HTERT RPE-1 (cell line): ENCODE results near the gene UBL3.

Experiments used
- in situ Hi-C: fragments of 300-500 bp; cut with MboI; formaldehyde crosslinking; loops from 4 replicates; pipeline ENCODE4 v1.14.3; 2020; ENCODE audit warnings: low sequenced_read_pairs

Gene UBL3

DNA sequence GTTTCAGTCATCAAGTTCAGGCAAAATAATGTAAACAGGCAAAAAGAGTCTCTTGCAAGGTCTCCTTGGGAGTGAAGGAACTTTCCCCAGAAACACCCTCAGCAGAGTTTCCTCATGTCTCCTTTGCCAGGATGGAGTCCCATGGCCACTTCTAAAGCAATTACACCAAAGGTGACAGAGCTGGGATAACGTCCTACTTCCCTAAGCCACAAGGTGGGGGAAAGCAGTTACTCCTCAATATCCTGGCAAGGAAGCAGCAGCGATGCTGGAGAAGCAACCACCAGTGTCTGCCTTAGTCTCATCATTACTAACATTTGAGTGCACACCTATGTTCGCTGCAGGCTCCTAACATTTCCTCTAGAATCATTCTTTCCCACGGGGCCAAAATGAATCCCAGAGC, 88.6 kb downstream of the UBL3 start:
- in situ Hi-C loops, result no loop called here

DNA sequence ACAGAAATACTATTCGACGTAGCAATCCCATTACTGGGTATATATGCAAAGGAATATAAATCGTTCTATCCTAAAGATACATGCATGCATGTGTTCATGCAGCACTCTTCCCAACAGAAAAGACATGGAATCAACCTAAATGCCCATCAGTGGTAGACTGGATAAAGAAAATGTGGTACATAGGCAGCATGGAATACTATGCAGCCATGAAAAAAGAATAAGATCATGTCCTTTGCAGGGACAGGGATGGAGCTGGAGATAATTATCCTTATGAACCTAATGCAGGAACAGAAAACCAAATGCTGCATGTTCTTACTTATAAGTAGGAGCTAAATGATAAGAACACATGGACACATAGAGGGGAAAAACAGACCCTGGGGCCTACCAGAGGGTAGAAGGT, 89.3 kb downstream of the UBL3 start:
- in situ Hi-C loops, result no loop called here

DNA sequence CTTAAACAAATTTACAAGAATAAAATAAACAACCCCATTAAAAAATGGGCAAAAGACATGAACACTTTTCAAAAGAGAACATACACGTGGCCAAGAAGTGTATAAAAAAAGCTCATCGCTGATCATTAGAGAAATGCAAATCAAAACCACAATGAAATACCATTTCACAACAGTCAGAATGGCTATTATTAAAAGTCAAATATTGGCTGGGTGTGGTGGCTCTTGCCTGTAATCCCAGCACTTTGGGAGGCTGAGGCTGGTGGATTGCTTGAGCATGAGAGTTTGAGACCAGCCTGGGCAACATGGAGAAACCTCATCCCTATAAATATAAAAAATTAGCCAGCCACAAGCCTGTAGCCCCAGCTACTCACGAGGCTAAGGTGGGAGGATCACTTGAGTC, 89.9 kb downstream of the UBL3 start:
- in situ Hi-C loops, result no loop called here

DNA sequence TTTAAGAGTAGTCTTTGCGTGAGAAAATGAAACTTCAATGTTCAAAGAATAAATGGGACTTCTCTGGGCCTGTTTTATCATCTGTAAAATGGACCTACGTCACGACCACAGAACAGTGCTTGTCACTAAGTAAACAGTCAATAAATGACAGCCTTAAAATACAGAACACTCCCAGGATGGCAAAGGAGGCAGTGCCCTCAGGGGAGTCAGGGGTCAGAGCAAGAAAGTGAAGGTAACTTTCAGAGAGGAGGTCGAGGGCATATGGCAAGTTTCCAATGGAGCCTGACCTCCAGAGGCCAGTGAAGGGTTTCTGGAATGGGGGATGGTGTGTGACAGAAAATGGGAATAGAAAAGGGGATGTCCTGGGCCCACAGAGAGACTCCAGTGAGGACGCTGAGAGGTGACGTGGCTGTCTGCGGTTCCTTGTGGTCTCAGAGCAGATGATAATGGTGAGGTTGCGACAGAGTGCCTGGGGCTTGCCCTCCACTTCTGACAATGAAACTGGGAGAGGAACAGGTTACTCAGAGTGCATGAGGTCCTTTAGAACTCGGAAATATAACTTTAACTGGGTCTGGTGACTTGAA, 91.8 kb downstream of the UBL3 start:
- in situ Hi-C loops, result no loop called here

DNA sequence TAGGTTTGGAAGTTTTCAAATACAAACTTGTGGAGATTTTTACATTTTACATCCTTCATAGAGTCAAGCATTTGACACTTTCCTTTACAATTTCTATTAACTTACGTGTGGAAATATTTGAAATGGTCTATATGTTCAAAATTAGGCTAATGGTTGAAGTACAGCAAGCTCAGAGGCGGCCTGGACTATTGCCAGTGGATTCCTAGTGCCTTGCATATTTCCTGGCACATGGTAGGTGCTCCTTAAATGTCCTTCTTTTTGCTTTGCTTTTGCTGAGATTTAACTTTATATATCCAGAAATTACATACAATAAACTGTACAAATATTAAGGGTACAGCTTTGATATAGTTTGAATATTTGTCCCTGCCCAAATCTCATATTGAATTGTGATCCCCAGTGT, 93.9 kb downstream of the UBL3 start:
- in situ Hi-C loops, result no loop called here

DNA sequence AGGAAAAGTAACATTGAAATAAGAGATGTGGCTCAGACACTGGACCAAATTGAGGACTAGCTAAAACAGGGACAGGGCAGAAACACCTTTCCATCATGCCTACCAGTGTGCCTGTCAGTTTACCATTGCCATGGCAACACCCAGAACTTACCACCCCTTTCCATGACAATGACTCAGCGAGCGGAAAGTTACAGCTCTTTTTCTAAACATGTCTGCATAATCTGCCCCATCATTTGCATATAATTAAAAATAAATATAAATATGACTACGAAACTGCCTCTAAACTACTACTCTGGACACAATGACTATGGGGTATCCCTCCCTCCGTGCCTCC, 96.0 kb downstream of the UBL3 start:
- in situ Hi-C loops, result no loop called here

DNA sequence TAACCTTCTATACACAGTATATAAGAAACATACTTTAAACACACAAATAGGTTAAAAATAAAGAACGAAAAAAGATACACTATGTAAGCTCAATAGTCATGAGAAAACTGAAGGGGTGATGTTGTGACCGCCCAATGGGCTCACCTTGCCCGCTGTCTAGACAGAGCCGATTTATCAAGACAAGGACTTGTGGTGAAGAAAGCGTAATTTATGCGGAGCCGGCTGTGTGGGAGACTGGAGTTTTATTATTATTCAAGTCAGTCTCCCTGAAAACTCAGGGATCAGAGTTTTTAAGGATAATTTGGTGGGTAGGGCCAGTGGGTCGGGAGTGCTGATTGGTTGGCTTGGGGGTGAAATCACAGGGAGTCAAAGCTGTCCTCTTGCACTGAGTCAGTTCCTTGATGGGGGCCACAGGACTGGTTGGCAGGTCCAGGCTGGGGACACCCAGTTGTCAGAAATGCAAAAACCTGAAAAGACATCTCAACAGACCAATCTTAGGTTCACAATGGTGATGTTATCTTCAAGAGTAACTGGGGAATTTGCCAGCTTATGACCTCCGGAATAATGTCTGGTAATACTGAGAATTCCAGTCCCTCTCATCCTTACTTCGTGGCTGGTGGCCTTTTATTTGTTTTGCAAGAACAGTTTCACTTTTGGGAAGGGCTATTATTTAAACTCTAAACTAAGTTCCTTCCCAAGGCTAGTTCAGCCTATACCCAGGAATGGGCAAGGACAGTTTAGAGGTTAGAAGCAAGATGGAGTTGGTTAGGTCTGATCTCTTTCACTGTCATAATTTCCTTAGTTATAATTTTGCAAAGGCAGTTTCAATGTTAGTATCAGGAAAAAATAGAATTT, 96.6 kb downstream of the UBL3 start:
- in situ Hi-C loops, result no loop called here

DNA sequence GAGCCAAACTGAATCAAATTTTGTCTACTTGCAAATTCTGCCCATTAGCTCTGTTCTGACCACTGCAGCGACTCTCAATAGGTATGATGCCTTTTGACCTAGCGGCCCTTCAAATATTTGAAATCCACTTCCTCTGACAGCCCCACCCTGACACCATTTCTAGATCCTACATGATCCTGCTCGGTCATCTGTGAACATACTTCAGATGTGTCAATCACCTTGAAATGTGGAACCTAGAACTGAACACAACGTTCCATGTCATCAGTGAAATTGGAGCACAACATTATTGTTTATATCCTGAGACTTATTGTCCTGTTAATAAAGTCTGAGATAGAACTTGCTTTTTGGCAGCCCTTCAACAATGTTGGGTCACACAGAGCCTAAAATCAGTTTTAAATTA, 98.2 kb downstream of the UBL3 start:
- in situ Hi-C loops, result no loop called here

DNA sequence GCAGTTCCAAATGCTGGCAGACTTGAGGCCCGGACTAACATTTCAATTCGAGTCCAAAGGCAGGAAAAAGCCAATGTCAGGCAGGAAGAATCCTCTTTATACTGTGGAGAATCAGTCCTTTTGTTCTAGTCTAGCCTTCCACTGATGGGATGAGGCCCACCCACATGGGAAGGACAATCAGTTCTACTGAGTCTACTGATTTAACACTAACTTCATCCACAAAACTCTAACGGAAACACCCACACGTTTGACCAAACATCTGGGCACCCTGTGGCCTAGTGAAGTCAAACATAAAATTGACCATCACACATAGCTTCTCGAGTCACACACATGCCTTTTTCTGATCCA, 100.3 kb downstream of the UBL3 start:
- in situ Hi-C loops, result no loop called here

DNA sequence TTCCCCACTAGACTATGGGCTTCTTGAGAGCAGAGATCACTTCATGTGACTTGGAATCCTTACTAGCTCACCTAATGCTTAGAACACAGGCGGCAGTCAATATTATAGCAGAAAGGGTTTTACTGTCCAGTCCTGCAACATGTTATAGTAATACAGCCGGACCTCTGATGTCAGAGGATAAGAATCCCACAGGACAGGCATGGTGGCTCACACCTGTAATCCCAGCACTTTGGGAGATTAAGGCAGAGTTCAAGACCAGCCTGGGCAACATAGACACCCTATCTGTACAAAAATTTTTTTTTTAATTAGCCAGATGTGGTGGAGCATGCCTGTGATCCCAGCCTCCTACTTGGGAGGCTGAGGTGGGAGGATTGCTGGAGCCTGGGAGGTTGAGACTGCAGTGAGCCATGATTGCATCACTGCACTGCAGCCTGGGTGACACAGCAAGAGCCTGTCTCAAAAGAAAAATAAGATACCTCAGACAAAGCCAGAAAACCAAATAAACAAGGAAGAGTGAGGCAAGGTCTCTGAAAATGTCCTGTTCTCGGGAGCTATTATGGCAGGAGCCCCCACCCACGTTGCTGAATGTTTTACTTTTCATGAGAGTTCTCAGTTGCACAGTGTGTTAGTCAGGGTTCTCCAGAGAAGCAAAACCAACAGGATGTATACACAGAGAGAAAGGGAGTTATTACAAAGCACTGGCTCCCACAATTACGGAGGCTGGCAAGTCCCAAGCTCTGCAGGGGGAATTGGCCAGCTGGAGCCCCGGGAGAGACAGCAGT, 100.8 kb downstream of the UBL3 start:
- in situ Hi-C loops, result no loop called here

DNA sequence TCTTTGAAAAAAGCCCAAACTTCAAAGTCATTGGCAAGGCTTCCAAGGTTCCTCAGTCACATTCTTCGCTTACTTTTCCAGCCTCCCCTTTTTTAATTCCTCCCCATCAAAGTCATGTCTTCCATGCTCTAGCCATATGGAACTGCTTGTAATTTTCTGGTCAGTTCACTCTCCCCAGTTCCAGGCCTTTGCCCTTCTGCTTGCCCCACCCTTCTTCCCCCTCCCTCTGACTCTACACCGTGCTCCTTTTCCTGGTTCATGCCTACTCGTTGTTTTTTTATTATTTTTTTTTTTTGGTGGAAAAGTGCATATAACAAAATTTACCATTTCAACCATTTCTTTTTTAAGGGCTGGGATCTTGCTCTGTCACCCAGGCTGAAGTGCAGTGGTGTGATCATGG, 102.3 kb downstream of the UBL3 start:
- in situ Hi-C loops, result no loop called here

DNA sequence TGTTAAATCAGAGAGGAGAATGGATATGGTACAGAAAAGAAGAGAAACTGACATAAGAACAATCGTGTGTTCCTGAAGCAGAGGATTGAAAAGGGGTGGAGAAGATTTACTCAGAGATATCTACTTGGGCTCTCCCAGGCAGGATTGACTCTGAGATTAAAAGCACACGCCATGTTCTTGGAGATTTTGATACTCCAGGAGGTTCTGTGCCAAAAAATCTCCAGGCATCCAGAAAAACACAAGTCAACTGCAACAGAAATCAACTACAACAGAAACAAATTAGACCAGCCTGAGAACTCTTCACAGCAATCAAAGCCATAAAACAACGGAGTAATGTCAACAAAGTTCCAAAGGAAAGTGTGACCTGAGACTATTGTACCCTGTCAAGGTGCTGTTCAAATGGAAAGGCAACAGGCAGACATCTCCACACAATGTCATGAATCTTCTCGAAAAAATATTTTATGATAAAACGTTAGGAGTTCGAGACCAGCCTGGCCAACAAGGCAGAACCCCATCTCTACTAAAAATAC, 104.2 kb downstream of the UBL3 start:
- in situ Hi-C loops, result no loop called here

DNA sequence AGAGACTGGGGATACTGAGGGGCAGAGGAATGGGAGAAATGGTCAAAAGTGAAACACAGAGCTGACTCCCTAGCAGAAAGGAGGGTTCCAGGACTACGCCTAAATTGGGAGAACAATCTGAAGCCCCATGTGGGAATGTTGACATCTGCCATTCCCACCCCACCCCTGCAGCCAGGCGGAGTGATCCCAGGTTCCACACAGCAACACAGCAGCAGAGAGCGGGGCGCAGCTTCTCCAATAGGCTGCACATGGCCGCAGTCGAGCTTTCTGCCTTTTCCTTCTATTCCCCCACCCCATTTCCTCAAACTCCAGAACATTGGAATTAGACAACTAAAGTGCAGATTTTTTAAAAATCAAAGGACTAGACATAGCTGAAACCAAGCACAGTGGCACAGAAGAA, 104.7 kb downstream of the UBL3 start:
- in situ Hi-C loops, result no loop called here

DNA sequence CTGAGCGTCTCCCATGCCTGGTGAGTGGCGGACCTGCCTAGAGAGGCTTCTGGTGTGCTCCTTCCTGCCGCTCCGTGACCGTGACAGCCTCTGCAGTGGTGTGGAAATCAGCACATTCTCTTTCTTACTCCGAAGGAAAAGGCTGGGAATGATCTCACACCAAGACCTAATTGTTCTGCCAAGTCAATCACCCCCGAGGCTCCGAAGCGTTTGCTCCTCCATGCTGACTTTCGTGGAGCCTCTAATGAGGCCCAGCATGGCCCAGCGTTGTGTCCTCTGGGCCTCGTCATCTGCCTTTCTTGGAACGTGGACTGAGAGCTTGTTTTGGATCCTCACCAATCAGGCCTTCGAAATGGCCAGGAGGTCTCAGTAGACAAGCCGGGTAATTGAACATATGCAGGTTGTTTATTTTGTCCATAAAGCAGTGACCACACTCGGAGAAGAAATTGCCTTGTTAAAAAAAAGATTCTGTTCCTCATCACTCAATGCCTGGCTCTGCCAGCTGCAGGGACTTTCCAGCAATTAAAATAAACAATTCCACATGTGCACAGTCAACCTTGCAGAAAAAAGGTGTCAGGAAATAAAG, 107.1 kb downstream of the UBL3 start:
- in situ Hi-C loops, result no loop called here

DNA sequence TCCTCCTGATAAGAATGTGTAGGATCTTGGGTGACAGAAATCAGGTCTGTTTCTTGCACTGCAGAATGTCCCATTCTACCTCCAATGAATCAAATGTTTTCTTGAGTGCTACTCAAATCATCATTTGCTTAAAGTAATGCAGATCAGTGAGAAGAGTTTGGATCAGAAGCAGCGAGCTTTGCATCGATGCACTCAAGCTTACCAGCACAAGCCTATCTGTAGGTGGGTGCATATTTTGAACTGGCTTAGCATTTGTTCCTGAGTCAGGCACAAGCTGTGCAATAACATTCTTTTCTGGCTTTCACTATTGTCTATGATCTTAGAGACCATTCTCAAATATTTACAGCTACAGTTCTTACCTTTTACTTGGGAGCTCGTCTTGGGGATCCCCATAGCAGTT, 109.5 kb downstream of the UBL3 start:
- in situ Hi-C loops, result no loop called here

DNA sequence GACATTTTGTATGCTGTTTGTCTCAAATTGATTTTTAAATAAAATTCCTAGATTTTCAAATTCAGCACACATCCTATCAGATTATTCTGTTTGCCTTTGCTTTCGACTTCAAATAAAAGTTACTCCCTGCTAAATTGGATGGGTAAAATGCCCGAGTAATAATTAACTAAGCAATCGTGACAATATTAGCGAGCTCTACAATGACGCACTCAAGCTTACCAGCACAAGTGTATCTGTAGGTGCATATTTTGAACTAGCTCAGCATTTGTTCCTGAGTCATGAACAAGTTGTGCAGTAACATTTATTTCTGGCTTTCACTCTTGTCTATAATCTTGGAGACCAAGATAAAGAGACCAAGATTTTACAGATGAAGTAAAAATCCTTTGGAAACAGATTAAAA, 113.4 kb downstream of the UBL3 start:
- in situ Hi-C loops, result no loop called here

DNA sequence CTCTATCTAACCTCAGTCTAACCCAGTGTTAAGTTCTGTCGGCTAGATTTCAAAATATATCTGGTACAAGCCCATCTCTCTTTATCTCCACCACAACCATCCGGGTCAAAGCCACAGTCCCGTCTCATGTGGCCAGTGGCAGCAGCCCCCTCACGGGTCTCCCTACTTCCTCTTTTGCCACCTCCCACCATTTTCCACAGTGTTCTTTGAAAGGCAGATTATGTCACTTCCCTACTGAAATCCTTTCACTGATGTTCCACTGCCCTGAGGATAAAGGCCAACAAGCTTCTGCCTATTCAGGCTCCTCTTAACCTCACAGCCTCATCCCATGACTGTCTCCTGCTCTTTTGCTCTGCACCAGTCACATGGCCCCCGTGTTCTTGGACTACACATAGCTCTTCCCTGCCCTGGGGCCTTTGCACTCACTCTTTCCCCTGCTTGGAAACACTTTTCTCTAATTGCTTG, 117.2 kb downstream of the UBL3 start:
- in situ Hi-C loops, result no loop called here

DNA sequence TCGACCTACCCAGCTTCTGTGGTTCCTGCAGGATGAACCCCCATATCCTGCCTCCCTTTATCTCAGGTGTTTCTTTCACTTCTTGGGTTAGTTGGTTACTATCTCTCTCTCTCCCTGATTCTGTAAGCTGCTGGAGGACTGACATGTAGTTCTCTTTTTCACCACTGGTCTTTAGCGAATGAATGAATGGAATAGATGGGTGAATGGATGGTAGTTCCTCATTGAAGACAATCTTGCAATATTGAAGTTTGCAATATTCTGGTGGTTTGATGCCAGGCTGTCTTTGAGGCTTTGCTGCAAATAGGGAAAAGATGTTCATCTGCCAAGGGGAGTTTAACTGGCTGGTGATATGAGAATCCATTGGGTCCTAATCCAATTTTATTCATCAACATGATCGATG, 120.2 kb downstream of the UBL3 start:
- in situ Hi-C loops, result no loop called here

DNA sequence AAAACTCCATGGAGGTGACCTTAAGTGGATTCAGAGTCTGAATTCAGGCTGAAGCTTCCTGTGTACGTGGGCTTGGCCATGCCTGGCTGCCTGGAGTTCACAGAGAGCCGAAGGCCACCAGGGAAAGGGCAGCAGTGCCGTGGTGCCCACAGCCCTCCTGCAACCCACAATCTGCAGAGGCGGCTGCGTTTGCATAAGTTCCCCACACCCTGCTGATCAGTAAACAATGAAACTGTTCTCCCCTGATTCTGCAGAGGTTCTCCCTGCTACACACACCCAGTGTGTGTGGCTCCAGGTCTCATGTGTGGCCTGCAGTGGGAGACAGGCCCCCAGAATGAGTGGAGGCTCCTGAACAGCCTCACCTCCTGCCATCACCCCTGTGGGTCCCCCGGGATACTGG, 128.0 kb downstream of the UBL3 start:
- in situ Hi-C loops, result no loop called here

DNA sequence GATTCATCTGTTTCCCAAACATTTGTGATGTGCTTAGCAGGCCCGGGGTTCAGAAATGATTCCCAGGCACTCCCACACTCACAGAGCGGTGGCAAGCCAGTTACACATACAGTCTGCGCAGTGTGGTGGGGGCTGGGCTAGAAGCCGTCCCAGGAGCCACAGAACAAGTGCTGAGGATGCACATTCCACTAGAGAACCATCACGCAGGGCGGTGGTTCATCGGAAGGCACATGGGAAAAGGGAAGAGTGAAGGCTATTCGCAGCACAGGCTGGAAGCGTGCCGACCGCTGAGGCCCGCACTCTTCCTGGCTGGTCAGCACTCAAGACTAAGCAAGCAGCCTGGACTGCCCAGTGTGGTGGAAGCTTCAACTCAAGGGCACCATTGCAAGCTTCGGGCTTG, 128.7 kb downstream of the UBL3 start:
- in situ Hi-C loops, result no loop called here

DNA sequence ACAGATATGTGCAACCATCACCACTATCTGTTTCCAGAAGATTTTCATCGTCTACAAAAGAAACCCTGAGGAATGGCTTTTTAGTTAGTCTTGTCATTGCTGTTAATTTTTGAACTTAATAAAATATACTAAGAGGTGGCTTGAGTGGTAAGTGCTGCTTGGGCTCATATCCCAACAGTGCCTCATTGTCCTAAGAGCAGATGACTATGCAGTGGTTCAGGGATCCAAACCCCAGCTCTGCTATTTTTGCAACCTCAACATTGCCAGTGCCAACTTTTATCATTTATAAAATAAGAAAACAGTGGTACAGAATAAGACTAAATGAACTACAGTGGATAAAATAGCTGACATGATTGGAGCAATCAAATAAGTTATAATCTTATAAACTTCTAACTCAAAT, 131.7 kb downstream of the UBL3 start:
- in situ Hi-C loops, result no loop called here

DNA sequence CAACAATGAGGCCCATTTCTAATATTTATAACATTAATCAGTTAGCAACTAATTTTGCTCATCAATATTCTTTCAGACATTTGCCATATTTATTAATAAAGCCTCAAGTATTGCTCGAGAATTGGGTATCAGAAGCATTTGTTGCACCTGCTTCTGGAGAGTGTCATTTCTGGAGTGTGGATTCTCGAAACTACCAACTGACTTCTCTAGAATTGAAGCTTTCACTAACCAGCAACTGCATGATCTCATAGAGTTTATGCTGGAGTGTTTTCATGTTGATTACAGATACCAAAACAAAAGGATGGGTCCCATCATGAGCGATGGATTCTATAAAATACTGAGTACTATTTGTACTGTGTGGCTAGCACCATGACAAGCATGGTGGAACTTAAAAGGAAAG, 133.9 kb downstream of the UBL3 start:
- in situ Hi-C loops, result no loop called here
